Tongue (tissue), 1 donor: ENCODE data around the gene TAOK3. TPM values are rescaled to one million over a fixed set of nuclear protein-coding genes. Genes with fewer than 3 reads are reported as not detected.

Experiments
- total RNA-seq: library from RNA; depleted of rRNA; stranded (reverse); fragments of >200 nt; gene quantifications from one replicate; pipeline ENCODE4 v1.2.3, GENCODE V29; 2014

Gene TAOK3
- total RNA-seq, 1 donor from 2014 or later: 28.9 TPM

Other genes starting within 250 kb of the TAOK3 start
- 147 TPM for gene PEBP1, start 236.8 kb downstream of the TAOK3 start, total RNA-seq
- gene SUDS3, start 3.6 kb upstream of the TAOK3 start, total RNA-seq: 49.7 TPM